GM12875 (cell line): ENCODE data around the gene TAPBPL.

Source experiments
- H3K4me3 ChIP-seq: one replicate; pipeline ENCODE4 v1.5.1; 2011; ENCODE audit warnings: low read depth, low read length, control low read depth
- CTCF ChIP-seq: IDR thresholded peaks from 2 replicates; pipeline ENCODE4 v1.5.1; 2011; ENCODE audit warnings: low read depth, mild to moderate bottlenecking, control low read depth, inconsistent platforms, low read length, moderate library complexity, borderline replicate concordance; ENCODE audit not compliant: insufficient read depth

TAPBPL gene

GRCh38 chr12:6428326-6428725 is 23.5 kb upstream of the TAPBPL start:
- TF ChIP-seq CTCF: no peak
- H3K4me3 ChIP-seq: no peak overlapping the region

- no peak for TF ChIP-seq CTCF
- H3K4me3 ChIP-seq: no peak overlapping the region
Observed at GRCh38 chr12:6430124-6430989, 21.5 kb upstream of the TAPBPL start.

GRCh38 chr12:6432991-6433390 is 18.9 kb upstream of the TAPBPL start:
- H3K4me3 ChIP-seq: no peak overlapping the region
- TF ChIP-seq CTCF: no peak

GRCh38 chr12:6434205-6435140 is 17.4 kb upstream of the TAPBPL start:
- no peak overlapping the region for H3K4me3 ChIP-seq
- TF ChIP-seq CTCF: no peak

- TF ChIP-seq CTCF: no peak
- H3K4me3 ChIP-seq: no peak overlapping the region
Observed at GRCh38 chr12:6435961-6436715, 15.7 kb upstream of the TAPBPL start.

- no peak overlapping the region for H3K4me3 ChIP-seq
- TF ChIP-seq CTCF: no peak
Observed at GRCh38 chr12:6437586-6437985, 14.3 kb upstream of the TAPBPL start.
